ENCODE measurements around the gene CDC42SE2. TPM values are rescaled to one million over a fixed set of nuclear protein-coding genes. Genes with fewer than 3 reads are reported as not detected.
"Not testable (repeated sequence)": the region's sequence is repeated elsewhere in the genome, so short reads cannot be mapped to it uniquely, and the experiment has no call there.

The CDC42SE2 gene
- total RNA-seq, 1 experiment from 2014 or later, result 25.9 TPM

- Histone ChIP-seq H3K36me3 (replicated peaks; ENCODE audit: control insufficient read depth, insufficient read depth, low read length) (no peaks in the 10 kb centered on the region), H3K27me3 (ENCODE audit: control insufficient read depth, insufficient read depth, low read length) (no peaks in the 10 kb centered on the region), H3K4me3 (ENCODE audit: insufficient read depth, low read depth, low read length) (no peak overlapping the region)
- DNase-seq, result no peak
Measured at GRCh38 chr5:131304414-131304813, 40.6 kb downstream of the CDC42SE2 start.

GRCh38 chr5:131305138-131305689, 41.4 kb downstream of the CDC42SE2 start:
- DNase-seq, result no peak
- Histone ChIP-seq H3K36me3 (replicated peaks; ENCODE audit: control insufficient read depth, insufficient read depth, low read length) (no peaks in the 10 kb centered on the region), H3K4me3 (ENCODE audit: insufficient read depth, low read depth, low read length) (no peak overlapping the region)

GRCh38 chr5:131305906-131306305, 42.1 kb downstream of the CDC42SE2 start:
- Histone ChIP-seq H3K27me3 (ENCODE audit: control insufficient read depth, insufficient read depth, low read length) (no peaks in the 10 kb centered on the region), H3K36me3 (replicated peaks; ENCODE audit: control insufficient read depth, insufficient read depth, low read length) (no peaks in the 10 kb centered on the region), H3K4me3 (ENCODE audit: insufficient read depth, low read depth, low read length) (no peak overlapping the region)
- no peak for DNase-seq

More at GRCh38 chr5:131305138-131305689, 41.4 kb downstream of the CDC42SE2 start:
- no peaks in the 10 kb centered on the region for H3K27me3 ChIP-seq (ENCODE audit: control insufficient read depth, insufficient read depth, low read length)

- DNase-seq; H3K36me3 ChIP-seq (replicated peaks; ENCODE audit: control insufficient read depth, insufficient read depth, low read length); H3K27me3 ChIP-seq (ENCODE audit: control insufficient read depth, insufficient read depth, low read length): not testable (repeated sequence)
- H3K4me3 ChIP-seq (ENCODE audit: insufficient read depth, low read depth, low read length), result peak overlapping the region; percentile 17
Measured at GRCh38 chr5:131312235-131312772, 48.5 kb downstream of the CDC42SE2 start.

DNA sequence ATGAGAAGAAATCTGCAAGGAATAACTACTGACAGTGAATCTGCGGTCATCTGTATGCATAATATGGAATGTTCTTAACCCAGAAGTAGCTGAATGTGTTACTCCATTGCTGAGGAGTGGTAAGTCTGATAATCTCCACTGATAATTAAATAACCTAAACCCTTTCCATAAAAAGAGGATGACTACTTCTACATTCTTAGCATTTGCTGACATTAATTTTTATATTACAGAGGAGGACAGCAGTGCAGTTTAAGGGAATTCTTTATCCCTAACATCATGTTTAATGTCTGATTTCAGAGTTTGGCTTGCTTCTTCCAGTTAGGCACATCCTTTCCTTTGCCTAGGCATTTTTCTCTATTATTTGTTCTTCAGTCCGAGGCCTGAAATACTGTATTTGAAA, 52.2 kb downstream of the CDC42SE2 start:
- Histone ChIP-seq H3K27me3 (ENCODE audit: control insufficient read depth, insufficient read depth, low read length) (no peaks in the 10 kb centered on the region), H3K4me3 (ENCODE audit: insufficient read depth, low read depth, low read length) (no peak overlapping the region), H3K36me3 (replicated peaks; ENCODE audit: control insufficient read depth, insufficient read depth, low read length) (no peaks in the 10 kb centered on the region)
- no peak for DNase-seq

DNA sequence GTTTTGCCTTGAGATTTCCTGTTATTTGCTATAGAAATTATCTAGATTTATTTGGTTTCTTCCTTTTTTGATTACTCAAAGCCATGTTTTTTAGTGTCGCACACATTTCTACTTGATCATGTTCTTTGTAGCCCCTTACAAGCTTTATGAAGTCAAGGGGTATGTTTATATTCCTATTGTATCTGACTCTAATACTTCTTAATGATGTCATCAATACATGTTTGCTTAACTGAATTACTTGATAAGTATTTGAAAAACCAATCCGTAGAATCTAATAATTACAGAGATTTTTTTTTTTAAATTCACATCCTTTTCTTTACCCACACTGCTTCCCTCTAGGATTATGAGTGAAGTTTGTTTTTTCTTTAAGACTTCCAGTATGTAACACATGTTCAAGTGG, 53.0 kb downstream of the CDC42SE2 start:
- Histone ChIP-seq H3K36me3 (replicated peaks; ENCODE audit: control insufficient read depth, insufficient read depth, low read length) (no peaks in the 10 kb centered on the region), H3K4me3 (ENCODE audit: insufficient read depth, low read depth, low read length) (no peak overlapping the region), H3K27me3 (ENCODE audit: control insufficient read depth, insufficient read depth, low read length) (no peaks in the 10 kb centered on the region)
- DNase-seq, result no peak

GRCh38 chr5:131318455-131318854, 54.6 kb downstream of the CDC42SE2 start:
- no peak overlapping the region for H3K4me3 ChIP-seq (ENCODE audit: insufficient read depth, low read depth, low read length)
- H3K36me3 ChIP-seq (replicated peaks; ENCODE audit: control insufficient read depth, insufficient read depth, low read length), result no peaks in the 10 kb centered on the region
- no peak for DNase-seq
- no peaks in the 10 kb centered on the region for H3K27me3 ChIP-seq (ENCODE audit: control insufficient read depth, insufficient read depth, low read length)

- H3K4me3 ChIP-seq (ENCODE audit: insufficient read depth, low read depth, low read length), result no peak overlapping the region
- no peaks in the 10 kb centered on the region for H3K27me3 ChIP-seq (ENCODE audit: control insufficient read depth, insufficient read depth, low read length)
- no peak for DNase-seq
- H3K36me3 ChIP-seq (replicated peaks; ENCODE audit: control insufficient read depth, insufficient read depth, low read length), result no peaks in the 10 kb centered on the region
Measured at GRCh38 chr5:131321066-131321465, 57.2 kb downstream of the CDC42SE2 start.

DNA sequence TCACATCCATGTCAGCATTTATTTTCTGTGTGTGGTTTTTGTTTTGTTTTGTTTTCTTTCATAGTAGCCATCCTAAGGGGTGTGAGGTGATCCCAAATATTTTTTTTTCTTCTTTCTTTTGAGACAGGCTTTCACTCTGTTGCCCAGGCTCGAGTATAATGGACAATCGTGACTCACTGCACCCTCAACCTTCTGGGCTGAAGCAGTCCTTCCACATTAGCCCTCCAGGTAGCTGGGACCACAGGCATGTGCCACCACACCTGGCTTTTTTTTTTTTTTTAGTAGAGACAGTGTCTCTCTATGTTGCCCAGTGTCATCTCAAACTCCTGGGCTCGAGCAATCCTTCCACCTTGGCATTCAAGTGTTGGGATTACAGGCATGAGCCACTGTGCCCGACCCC, 59.1 kb downstream of the CDC42SE2 start:
- Histone ChIP-seq H3K36me3 (replicated peaks; ENCODE audit: control insufficient read depth, insufficient read depth, low read length) (no peaks in the 10 kb centered on the region), H3K27me3 (ENCODE audit: control insufficient read depth, insufficient read depth, low read length) (no peaks in the 10 kb centered on the region), H3K4me3 (ENCODE audit: insufficient read depth, low read depth, low read length) (no peak overlapping the region)
- DNase-seq, result no peak

DNA sequence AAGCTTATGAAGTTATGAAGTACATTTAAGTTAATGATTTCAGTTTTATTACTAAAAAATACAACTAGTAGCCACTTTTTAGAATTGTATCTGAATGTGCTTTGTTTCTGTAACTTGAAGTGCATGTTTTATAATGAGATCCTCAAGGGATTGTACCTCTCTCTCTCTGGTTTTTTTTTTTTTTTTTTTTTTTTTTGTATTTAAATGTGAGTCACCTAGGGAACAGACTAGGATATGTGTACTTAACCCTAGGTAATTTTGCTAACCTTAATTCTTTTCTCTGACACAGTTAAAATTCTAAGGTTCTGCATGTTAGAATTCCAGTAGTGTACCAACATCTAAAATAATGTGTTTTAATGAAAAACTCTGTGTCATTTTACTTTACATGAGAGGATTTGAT, 59.5 kb downstream of the CDC42SE2 start:
- Histone ChIP-seq H3K4me3 (ENCODE audit: insufficient read depth, low read depth, low read length) (no peak overlapping the region), H3K27me3 (ENCODE audit: control insufficient read depth, insufficient read depth, low read length) (no peaks in the 10 kb centered on the region), H3K36me3 (replicated peaks; ENCODE audit: control insufficient read depth, insufficient read depth, low read length) (no peaks in the 10 kb centered on the region)
- no peak for DNase-seq

DNA sequence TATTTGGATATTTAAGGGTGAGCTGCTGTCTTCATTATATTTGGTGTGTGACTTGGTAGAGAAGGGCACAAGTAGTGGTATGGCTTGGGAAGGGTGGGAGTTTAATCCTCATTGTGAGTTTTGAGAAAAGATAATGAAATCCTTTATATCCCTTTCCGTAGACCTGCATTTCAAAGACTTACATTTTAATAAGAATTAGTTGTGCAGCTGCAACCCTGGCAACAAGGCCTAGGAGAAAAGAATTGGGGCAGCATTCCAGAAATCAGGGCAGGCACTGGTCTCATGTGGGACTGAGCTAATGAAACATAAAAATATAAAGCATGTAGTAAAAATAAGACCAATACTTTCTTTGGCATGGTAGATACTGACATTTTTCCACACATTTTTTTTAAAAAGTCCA, 60.5 kb downstream of the CDC42SE2 start:
- Histone ChIP-seq H3K4me3 (ENCODE audit: insufficient read depth, low read depth, low read length) (no peak overlapping the region), H3K27me3 (ENCODE audit: control insufficient read depth, insufficient read depth, low read length) (no peaks in the 10 kb centered on the region), H3K36me3 (replicated peaks; ENCODE audit: control insufficient read depth, insufficient read depth, low read length) (no peaks in the 10 kb centered on the region)
- no peak for DNase-seq

GRCh38 chr5:131328536-131329285, 64.9 kb downstream of the CDC42SE2 start:
- H3K36me3 ChIP-seq (replicated peaks; ENCODE audit: control insufficient read depth, insufficient read depth, low read length), result no peaks in the 10 kb centered on the region
- no peak overlapping the region for H3K4me3 ChIP-seq (ENCODE audit: insufficient read depth, low read depth, low read length)
- no peak for DNase-seq
- no peaks in the 10 kb centered on the region for H3K27me3 ChIP-seq (ENCODE audit: control insufficient read depth, insufficient read depth, low read length)

DNA sequence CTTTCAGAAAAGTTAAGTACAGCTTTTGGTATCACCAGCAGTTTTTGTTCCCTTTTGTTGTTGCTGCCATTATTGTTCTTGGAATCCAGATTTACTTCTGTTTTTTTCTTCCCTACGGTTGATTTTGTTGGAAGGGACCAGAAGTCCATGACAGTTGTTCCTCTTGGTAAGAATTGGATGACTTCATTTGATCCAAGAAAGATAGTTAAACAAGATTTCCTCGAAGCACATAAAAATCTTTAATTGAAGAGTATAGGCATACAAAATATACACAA, 65.4 kb downstream of the CDC42SE2 start:
- Histone ChIP-seq H3K27me3 (ENCODE audit: control insufficient read depth, insufficient read depth, low read length) (no peaks in the 10 kb centered on the region), H3K4me3 (ENCODE audit: insufficient read depth, low read depth, low read length) (no peak overlapping the region), H3K36me3 (replicated peaks; ENCODE audit: control insufficient read depth, insufficient read depth, low read length) (no peaks in the 10 kb centered on the region)
- no peak for DNase-seq

- H3K4me3 ChIP-seq (ENCODE audit: insufficient read depth, low read depth, low read length), result no peak overlapping the region
- DNase-seq, result no peak
- no peaks in the 10 kb centered on the region for H3K36me3 ChIP-seq (replicated peaks; ENCODE audit: control insufficient read depth, insufficient read depth, low read length)
- no peaks in the 10 kb centered on the region for H3K27me3 ChIP-seq (ENCODE audit: control insufficient read depth, insufficient read depth, low read length)
Measured at GRCh38 chr5:131330031-131330430, 66.2 kb downstream of the CDC42SE2 start.

- H3K36me3 ChIP-seq (replicated peaks; ENCODE audit: control insufficient read depth, insufficient read depth, low read length); H3K4me3 ChIP-seq (ENCODE audit: insufficient read depth, low read depth, low read length); DNase-seq; H3K27me3 ChIP-seq (ENCODE audit: control insufficient read depth, insufficient read depth, low read length): not testable (repeated sequence)
Measured at GRCh38 chr5:131335756-131336155, 71.9 kb downstream of the CDC42SE2 start.
